ENCODE measurements around the gene EXT2.

Gene EXT2

GRCh38 chr11:44147751-44148150 is 52.3 kb downstream of the EXT2 start:
- H3K27me3 ChIP-seq (ENCODE audit: insufficient read depth, poor library complexity, severe bottlenecking), result no peaks in the 10 kb centered on the region
- no peak overlapping the region for H3K4me3 ChIP-seq (replicated peaks; ENCODE audit: insufficient read depth, low read length)
- H3K27ac ChIP-seq (replicated peaks), result no peak overlapping the region
- DNase-seq (ENCODE audit: low read depth in 1 of 2, low spot score in 1 of 2), result no peak
- TF ChIP-seq SPI1 (IDR thresholded peaks at IDR 0.05; ENCODE audit: borderline replicate concordance, low read depth) (no peak), POLR2AphosphoS5 (IDR thresholded peaks at IDR 0.05; ENCODE audit: low read depth) (no peak), GABPA (IDR thresholded peaks at IDR 0.05; ENCODE audit: low read depth) (no peak), REST (IDR thresholded peaks at IDR 0.05; ENCODE audit: insufficient replicate concordance, low read depth) (no peak), CTCF (IDR thresholded peaks at IDR 0.05; ENCODE audit: insufficient read depth, low read length) (no peak)

GRCh38 chr11:44149651-44150050 is 54.2 kb downstream of the EXT2 start:
- no peaks in the 10 kb centered on the region for H3K27me3 ChIP-seq (ENCODE audit: insufficient read depth, poor library complexity, severe bottlenecking)
- no peak overlapping the region for H3K4me3 ChIP-seq (replicated peaks; ENCODE audit: insufficient read depth, low read length)
- DNase-seq (ENCODE audit: low read depth in 1 of 2, low spot score in 1 of 2), result no peak
- H3K27ac ChIP-seq (replicated peaks), result no peak overlapping the region
- TF ChIP-seq POLR2AphosphoS5 (IDR thresholded peaks at IDR 0.05; ENCODE audit: low read depth) (no peak), GABPA (IDR thresholded peaks at IDR 0.05; ENCODE audit: low read depth) (no peak)

- Histone ChIP-seq H3K27ac (replicated peaks) (no peak overlapping the region), H3K27me3 (ENCODE audit: insufficient read depth, poor library complexity, severe bottlenecking) (no peaks in the 10 kb centered on the region), H3K4me3 (replicated peaks; ENCODE audit: insufficient read depth, low read length) (no peak overlapping the region)
- DNase-seq (ENCODE audit: low read depth in 1 of 2, low spot score in 1 of 2), result no peak
- no peak for TF ChIP-seq CTCF (IDR thresholded peaks at IDR 0.05; ENCODE audit: insufficient read depth, low read length)
- TF ChIP-seq REST (IDR thresholded peaks at IDR 0.05; ENCODE audit: insufficient replicate concordance, low read depth), result no peak
- TF ChIP-seq POLR2AphosphoS5 (IDR thresholded peaks at IDR 0.05; ENCODE audit: low read depth), result no peak
Observed at GRCh38 chr11:44150401-44150800, 54.9 kb downstream of the EXT2 start.

GRCh38 chr11:44157019-44157418 is 61.5 kb downstream of the EXT2 start:
- Histone ChIP-seq H3K27ac (replicated peaks) (no peak overlapping the region), H3K4me3 (replicated peaks; ENCODE audit: insufficient read depth, low read length) (no peak overlapping the region), H3K27me3 (ENCODE audit: insufficient read depth, poor library complexity, severe bottlenecking) (no peaks in the 10 kb centered on the region)
- TF ChIP-seq GABPA (IDR thresholded peaks at IDR 0.05; ENCODE audit: low read depth) (no peak), POLR2AphosphoS5 (IDR thresholded peaks at IDR 0.05; ENCODE audit: low read depth) (no peak), SPI1 (IDR thresholded peaks at IDR 0.05; ENCODE audit: borderline replicate concordance, low read depth) (no peak), REST (IDR thresholded peaks at IDR 0.05; ENCODE audit: insufficient replicate concordance, low read depth) (no peak), CTCF (IDR thresholded peaks at IDR 0.05; ENCODE audit: insufficient read depth, low read length) (no peak)
- no peak for DNase-seq (ENCODE audit: low read depth in 1 of 2, low spot score in 1 of 2)

Measured in HL-60 (cell line).